Measurements from ENCODE around the gene IGHMBP2.

The IGHMBP2 gene

DNA sequence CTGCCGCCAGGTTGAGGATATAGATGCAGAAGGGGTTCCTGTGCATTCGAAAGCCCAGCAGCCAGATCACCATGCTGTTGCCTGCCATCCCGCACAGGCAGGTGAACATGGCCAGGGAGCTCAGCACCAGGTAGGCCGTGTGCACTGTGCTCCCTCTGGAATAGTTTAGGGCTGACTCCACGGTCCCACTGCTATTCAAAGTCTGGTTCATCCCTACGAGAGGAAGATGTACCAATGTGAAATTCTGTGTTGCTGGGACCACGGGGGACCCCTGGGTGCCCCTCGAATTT lies 77.0 kb downstream of the IGHMBP2 start, which contains the start of gene MRGPRD:
TSS of gene MRGPRD (minus strand) at position 211 of the 290 bp plus-strand sequence. CDS start at position 211, 0 bp downstream.
- Histone ChIP-seq H3K4me2 (ENCODE audit: low read length) (no peak within 1 kb of the TSS), H2AFZ (no peak within 1 kb of the TSS), H3K4me1 (no peaks in the 10 kb centered on the region), H3K4me3 (ENCODE audit: low read depth, low read length) (no peak within 1 kb of the TSS), H3K9me3 (ENCODE audit: control insufficient read depth, low read length) (no peaks in the 10 kb centered on the region), H3K9ac (no peak within 1 kb of the TSS), H3K27me3 (ENCODE audit: control insufficient read depth, insufficient read depth, low read length) (no peaks in the 10 kb centered on the region), H3K36me3 (ENCODE audit: control insufficient read depth, insufficient read depth, low read length) (no peaks in the 10 kb centered on the region), H3K79me2 (no peaks in the 10 kb centered on the region), H3K27ac (no peak within 1 kb of the TSS)
- TF ChIP-seq, protein P1, sequence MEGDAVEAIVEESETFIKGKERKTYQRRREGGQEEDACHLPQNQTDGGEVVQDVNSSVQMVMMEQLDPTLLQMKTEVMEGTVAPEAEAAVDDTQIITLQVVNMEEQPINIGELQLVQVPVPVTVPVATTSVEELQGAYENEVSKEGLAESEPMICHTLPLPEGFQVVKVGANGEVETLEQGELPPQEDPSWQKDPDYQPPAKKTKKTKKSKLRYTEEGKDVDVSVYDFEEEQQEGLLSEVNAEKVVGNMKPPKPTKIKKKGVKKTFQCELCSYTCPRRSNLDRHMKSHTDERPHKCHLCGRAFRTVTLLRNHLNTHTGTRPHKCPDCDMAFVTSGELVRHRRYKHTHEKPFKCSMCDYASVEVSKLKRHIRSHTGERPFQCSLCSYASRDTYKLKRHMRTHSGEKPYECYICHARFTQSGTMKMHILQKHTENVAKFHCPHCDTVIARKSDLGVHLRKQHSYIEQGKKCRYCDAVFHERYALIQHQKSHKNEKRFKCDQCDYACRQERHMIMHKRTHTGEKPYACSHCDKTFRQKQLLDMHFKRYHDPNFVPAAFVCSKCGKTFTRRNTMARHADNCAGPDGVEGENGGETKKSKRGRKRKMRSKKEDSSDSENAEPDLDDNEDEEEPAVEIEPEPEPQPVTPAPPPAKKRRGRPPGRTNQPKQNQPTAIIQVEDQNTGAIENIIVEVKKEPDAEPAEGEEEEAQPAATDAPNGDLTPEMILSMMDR (IDR thresholded peaks at IDR 0.05): no peak

DNA sequence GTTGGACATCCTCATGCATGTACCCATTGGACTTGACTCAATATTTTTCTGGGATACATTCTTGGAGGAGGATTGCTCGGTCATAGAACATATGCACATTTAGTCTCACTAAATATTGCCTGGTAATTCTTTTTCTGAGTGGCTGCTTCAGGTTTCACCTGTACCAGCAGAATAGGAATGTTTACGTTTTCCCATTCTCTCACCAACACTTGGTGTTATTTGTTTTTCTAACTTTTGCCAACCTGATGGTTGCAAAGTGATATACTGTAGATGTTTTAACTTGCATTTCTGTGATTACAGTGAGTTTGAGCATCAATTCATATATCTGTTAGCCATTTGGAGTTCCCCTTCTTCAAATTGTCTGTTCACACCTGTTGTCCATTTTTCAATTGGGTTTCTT lies 78.4 kb downstream of the IGHMBP2 start:
- TF ChIP-seq, protein P1 (IDR thresholded peaks at IDR 0.05): no peak

DNA sequence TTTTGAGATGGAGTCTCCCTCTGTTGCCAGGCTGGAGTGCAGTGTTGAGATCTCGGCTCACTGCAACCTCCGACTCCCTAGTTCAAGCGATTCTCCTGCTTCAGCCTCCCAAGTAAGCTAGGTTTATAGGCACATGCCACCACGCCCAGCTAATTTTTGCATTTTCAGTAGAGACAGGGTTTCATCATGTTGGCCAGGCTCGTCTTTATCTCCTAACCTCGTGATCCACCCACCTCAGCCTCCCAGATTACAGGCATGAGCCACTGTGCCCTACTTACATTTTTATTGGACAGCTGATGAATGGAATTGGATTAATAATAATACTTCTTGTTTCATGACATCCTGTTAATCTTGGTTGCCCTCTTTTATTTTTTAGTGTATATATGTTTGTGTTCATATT lies 80.1 kb downstream of the IGHMBP2 start:
- no peaks in the 10 kb centered on the region for H3K36me3 ChIP-seq (ENCODE audit: control insufficient read depth, insufficient read depth, low read length)
- H3K79me2 ChIP-seq: no peaks in the 10 kb centered on the region
- H2AFZ ChIP-seq: no peak overlapping the region
- no peak overlapping the region for H3K4me3 ChIP-seq (ENCODE audit: low read depth, low read length)
- no peaks in the 10 kb centered on the region for H3K4me1 ChIP-seq
- TF ChIP-seq, protein P1 (IDR thresholded peaks at IDR 0.05): no peak
- no peak overlapping the region for H3K9ac ChIP-seq
- no peak overlapping the region for H3K4me2 ChIP-seq (ENCODE audit: low read length)
- H3K27ac ChIP-seq: no peak overlapping the region
- no peaks in the 10 kb centered on the region for H3K27me3 ChIP-seq (ENCODE audit: control insufficient read depth, insufficient read depth, low read length)
- H3K9me3 ChIP-seq (ENCODE audit: control insufficient read depth, low read length): no peaks in the 10 kb centered on the region

More for the DNA sequence above, 78.4 kb downstream of the IGHMBP2 start:
- Histone ChIP-seq H3K36me3 (ENCODE audit: control insufficient read depth, insufficient read depth, low read length) (no peaks in the 10 kb centered on the region), H3K4me3 (ENCODE audit: low read depth, low read length) (no peak overlapping the region), H3K4me2 (ENCODE audit: low read length) (no peak overlapping the region), H2AFZ (no peak overlapping the region), H3K9me3 (ENCODE audit: control insufficient read depth, low read length) (no peaks in the 10 kb centered on the region), H3K9ac (no peak overlapping the region), H3K27me3 (ENCODE audit: control insufficient read depth, insufficient read depth, low read length) (no peaks in the 10 kb centered on the region), H3K79me2 (no peaks in the 10 kb centered on the region), H3K27ac (no peak overlapping the region), H3K4me1 (no peaks in the 10 kb centered on the region)

- no peak overlapping the region for H3K4me2 ChIP-seq (ENCODE audit: low read length)
- TF ChIP-seq, protein P1 (IDR thresholded peaks at IDR 0.05): no peak
- no peaks in the 10 kb centered on the region for H3K9me3 ChIP-seq (ENCODE audit: control insufficient read depth, low read length)
- H2AFZ ChIP-seq: no peak overlapping the region
- H3K27ac ChIP-seq: no peak overlapping the region
- H3K79me2 ChIP-seq: no peaks in the 10 kb centered on the region
- H3K36me3 ChIP-seq (ENCODE audit: control insufficient read depth, insufficient read depth, low read length): no peaks in the 10 kb centered on the region
- no peak overlapping the region for H3K4me3 ChIP-seq (ENCODE audit: low read depth, low read length)
- no peaks in the 10 kb centered on the region for H3K4me1 ChIP-seq
- no peaks in the 10 kb centered on the region for H3K27me3 ChIP-seq (ENCODE audit: control insufficient read depth, insufficient read depth, low read length)
- H3K9ac ChIP-seq: no peak overlapping the region
Measured at GRCh38 chr11:68987211-68987610, 83.5 kb downstream of the IGHMBP2 start.

DNA sequence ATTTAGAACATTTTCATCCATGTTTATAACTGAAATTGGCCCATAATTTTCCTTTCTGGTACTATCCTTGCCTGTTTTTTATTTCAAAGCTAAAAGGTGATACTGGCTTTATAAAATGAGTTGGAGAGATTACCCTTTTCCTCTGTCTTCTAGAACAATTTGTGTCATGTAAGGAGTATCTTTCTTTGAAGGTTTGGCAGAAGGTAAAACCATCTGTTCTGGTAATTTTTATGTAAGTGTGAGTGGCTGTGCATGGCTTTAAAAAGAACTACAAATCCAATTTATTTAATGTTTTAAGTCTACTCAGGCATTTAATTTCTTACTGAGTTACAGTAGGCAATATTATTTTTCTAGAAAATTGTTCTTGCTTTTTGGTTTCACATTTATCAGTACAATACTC lies 84.8 kb downstream of the IGHMBP2 start:
- H3K27me3 ChIP-seq (ENCODE audit: control insufficient read depth, insufficient read depth, low read length): no peaks in the 10 kb centered on the region
- H3K36me3 ChIP-seq (ENCODE audit: control insufficient read depth, insufficient read depth, low read length): no peaks in the 10 kb centered on the region
- no peaks in the 10 kb centered on the region for H3K4me1 ChIP-seq
- H3K9ac ChIP-seq: no peak overlapping the region
- no peak overlapping the region for H3K4me3 ChIP-seq (ENCODE audit: low read depth, low read length)
- TF ChIP-seq, protein P1 (IDR thresholded peaks at IDR 0.05): no peak
- no peak overlapping the region for H3K27ac ChIP-seq
- H3K9me3 ChIP-seq (ENCODE audit: control insufficient read depth, low read length): no peaks in the 10 kb centered on the region
- no peak overlapping the region for H3K4me2 ChIP-seq (ENCODE audit: low read length)
- H3K79me2 ChIP-seq: no peaks in the 10 kb centered on the region
- H2AFZ ChIP-seq: no peak overlapping the region

Measured in parathyroid adenoma (tissue), 2 donors.